ENCODE data around the gene MYG1. TPM values are rescaled to one million over a fixed set of nuclear protein-coding genes. Genes with fewer than 3 reads are reported as not detected.

The MYG1 gene
- total RNA-seq, 1 experiment from 2014 or later, result 102 TPM

DNA sequence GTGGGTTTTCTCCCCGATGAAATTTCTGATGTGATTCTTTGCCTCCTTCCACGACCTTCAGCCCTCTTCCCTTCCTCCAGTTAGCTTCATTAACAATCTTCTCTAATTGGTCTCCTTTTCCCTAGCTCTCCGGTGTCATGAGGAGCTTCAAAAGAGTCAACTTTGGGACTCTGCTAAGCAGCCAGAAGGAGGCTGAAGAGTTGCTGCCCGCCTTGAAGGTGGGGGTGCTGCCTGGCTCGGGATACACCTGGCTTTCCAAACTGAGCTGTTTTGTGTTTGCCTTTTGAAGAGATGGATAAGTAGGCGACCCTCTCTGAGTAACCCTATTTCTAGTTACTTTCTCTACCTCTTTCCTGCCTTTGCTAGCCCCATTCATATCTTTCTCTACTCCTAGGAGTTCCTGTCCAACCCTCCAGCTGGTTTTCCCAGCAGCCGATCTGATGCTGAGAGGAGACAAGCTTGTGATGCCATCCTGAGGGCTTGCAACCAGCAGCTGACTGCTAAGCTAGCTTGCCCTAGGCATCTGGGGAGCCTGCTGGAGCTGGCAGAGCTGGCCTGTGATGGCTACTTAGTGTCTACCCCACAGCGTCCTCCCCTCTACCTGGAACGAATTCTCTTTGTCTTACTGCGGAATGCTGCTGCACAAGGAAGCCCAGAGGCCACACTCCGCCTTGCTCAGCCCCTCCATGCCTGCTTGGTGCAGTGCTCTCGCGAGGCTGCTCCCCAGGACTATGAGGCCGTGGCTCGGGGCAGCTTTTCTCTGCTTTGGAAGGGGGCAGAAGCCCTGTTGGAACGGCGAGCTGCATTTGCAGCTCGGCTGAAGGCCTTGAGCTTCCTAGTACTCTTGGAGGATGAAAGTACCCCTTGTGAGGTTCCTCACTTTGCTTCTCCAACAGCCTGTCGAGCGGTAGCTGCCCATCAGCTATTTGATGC is 30.6 kb upstream of the MYG1 start:
- H3K27me3 ChIP-seq (replicated peaks; ENCODE audit: insufficient read depth, low read depth, low read length, poor library complexity), result no peaks in the 10 kb centered on the region
- POLR2A ChIA-PET (ENCODE audit: low non-redundant PET), result interaction anchor here (0.7 kb wide), 1 partner anchor 169 kb away, joined by 3 read pairs; no protein-coding TSS in a partner anchor
- H3K27ac ChIP-seq (ENCODE audit: low read depth, low read length, poor library complexity, severe bottlenecking), result peak overlapping the region; percentile 87
- TSS peak; percentile 85 for BruUV-seq (replicated peaks)
- H3K36me3 ChIP-seq (ENCODE audit: insufficient read depth, low read length, poor library complexity, severe bottlenecking), result peaks cover 43% of the 10 kb centered on the region
- intact Hi-C loops (cut with micrococcal nuclease; ENCODE audit: unreplicated experiment), result loop anchor here (5.0 kb wide), 1 partner anchor 47 kb away; no protein-coding TSS in a partner anchor
- no peak for DNase-seq (ENCODE audit: low spot score)
- TF ChIP-seq CTCF (conservative IDR thresholded peaks at IDR 0.05; ENCODE audit: low read depth, low read length) (no peak), EZH2 (IDR thresholded peaks at IDR 0.05; ENCODE audit: borderline replicate concordance, low read depth, low read length, poor library complexity, severe bottlenecking) (no peak)
- CTCF ChIA-PET, result interaction anchor here (1.3 kb wide), 1 partner anchor 57 kb away, joined by 3 read pairs; no protein-coding TSS in a partner anchor
- H3K9me3 ChIP-seq (ENCODE audit: low read depth, low read length, poor library complexity, severe bottlenecking), result no peaks in the 10 kb centered on the region
- H3K4me3 ChIP-seq (ENCODE audit: low read depth, low read length, poor library complexity, severe bottlenecking), result peak overlapping the region; percentile 86
- peaks cover 18% of the 10 kb centered on the region for H3K4me1 ChIP-seq (ENCODE audit: insufficient read depth, low read length, poor library complexity, severe bottlenecking)

- Histone ChIP-seq H3K27me3 (replicated peaks; ENCODE audit: insufficient read depth, low read depth, low read length, poor library complexity) (no peaks in the 10 kb centered on the region), H3K27ac (ENCODE audit: low read depth, low read length, poor library complexity, severe bottlenecking) (no peak overlapping the region), H3K9me3 (ENCODE audit: low read depth, low read length, poor library complexity, severe bottlenecking) (no peaks in the 10 kb centered on the region), H3K4me3 (ENCODE audit: low read depth, low read length, poor library complexity, severe bottlenecking) (no peak overlapping the region), H3K4me1 (ENCODE audit: insufficient read depth, low read length, poor library complexity, severe bottlenecking) (peaks cover 10% of the 10 kb centered on the region), H3K36me3 (ENCODE audit: insufficient read depth, low read length, poor library complexity, severe bottlenecking) (peaks cover 87% of the 10 kb centered on the region)
- no TSS peak for BruUV-seq (replicated peaks)
- no peak for TF ChIP-seq EZH2 (IDR thresholded peaks at IDR 0.05; ENCODE audit: borderline replicate concordance, low read depth, low read length, poor library complexity, severe bottlenecking)
- no peak for TF ChIP-seq CTCF (conservative IDR thresholded peaks at IDR 0.05; ENCODE audit: low read depth, low read length)
- intact Hi-C loops (cut with micrococcal nuclease; ENCODE audit: unreplicated experiment), result no loop called here
- DNase-seq (ENCODE audit: low spot score), result no peak
- ChIA-PET CTCF (no interaction called here), POLR2A (ENCODE audit: low non-redundant PET) (interaction anchor here (0.6 kb wide), 1 partner anchor 54 kb away, joined by 3 read pairs; no protein-coding TSS in a partner anchor)
These were observed 25.1 kb upstream of the MYG1 start for GRCh38 chr12:53274445-53274844.

GRCh38 chr12:53276511-53276910 is 23.0 kb upstream of the MYG1 start:
- Histone ChIP-seq H3K27me3 (replicated peaks; ENCODE audit: insufficient read depth, low read depth, low read length, poor library complexity) (no peaks in the 10 kb centered on the region), H3K27ac (ENCODE audit: low read depth, low read length, poor library complexity, severe bottlenecking) (no peak overlapping the region), H3K9me3 (ENCODE audit: low read depth, low read length, poor library complexity, severe bottlenecking) (no peaks in the 10 kb centered on the region), H3K36me3 (ENCODE audit: insufficient read depth, low read length, poor library complexity, severe bottlenecking) (peaks cover 87% of the 10 kb centered on the region), H3K4me1 (ENCODE audit: insufficient read depth, low read length, poor library complexity, severe bottlenecking) (no peaks in the 10 kb centered on the region), H3K4me3 (ENCODE audit: low read depth, low read length, poor library complexity, severe bottlenecking) (no peak overlapping the region)
- no peak for DNase-seq (ENCODE audit: low spot score)
- intact Hi-C loops (cut with micrococcal nuclease; ENCODE audit: unreplicated experiment), result no loop called here
- ChIA-PET POLR2A (ENCODE audit: low non-redundant PET) (no interaction called here), CTCF (interaction anchor here (0.5 kb wide), 1 partner anchor 149 kb away, joined by 3 read pairs; no protein-coding TSS in a partner anchor)
- TF ChIP-seq EZH2 (IDR thresholded peaks at IDR 0.05; ENCODE audit: borderline replicate concordance, low read depth, low read length, poor library complexity, severe bottlenecking) (no peak), CTCF (conservative IDR thresholded peaks at IDR 0.05; ENCODE audit: low read depth, low read length) (no peak)
- no TSS peak for BruUV-seq (replicated peaks)
